Fibroblast of villous mesenchyme (primary cell): ENCODE results near the gene NHS. TPM values are rescaled to one million over a fixed set of nuclear protein-coding genes. Genes with fewer than 3 reads are reported as not detected.

Experiments
- DNase-seq: peaks from one replicate; pipeline ENCODE4 v3.0.0-alpha.2; 2010; ENCODE audit warnings: low read depth
- H3K4me3 ChIP-seq: 2 replicates; pipeline ENCODE4 v1.5.1; 2011; ENCODE audit warnings: low read depth, mild to moderate bottlenecking, low read length
- CTCF ChIP-seq: IDR thresholded peaks from 2 replicates; pipeline ENCODE4 v1.5.1; 2012; ENCODE audit warnings: low read depth, mild to moderate bottlenecking, low read length; ENCODE audit not compliant: insufficient read depth
- total RNA-seq: library from RNA; depleted of rRNA; stranded (reverse); fragments of >200 nt; gene quantifications from 2 replicates; pipeline ENCODE4 v1.2.3, GENCODE V29; 2012

Gene NHS
- total RNA-seq, 1 donor, result 5.2 TPM

DNA sequence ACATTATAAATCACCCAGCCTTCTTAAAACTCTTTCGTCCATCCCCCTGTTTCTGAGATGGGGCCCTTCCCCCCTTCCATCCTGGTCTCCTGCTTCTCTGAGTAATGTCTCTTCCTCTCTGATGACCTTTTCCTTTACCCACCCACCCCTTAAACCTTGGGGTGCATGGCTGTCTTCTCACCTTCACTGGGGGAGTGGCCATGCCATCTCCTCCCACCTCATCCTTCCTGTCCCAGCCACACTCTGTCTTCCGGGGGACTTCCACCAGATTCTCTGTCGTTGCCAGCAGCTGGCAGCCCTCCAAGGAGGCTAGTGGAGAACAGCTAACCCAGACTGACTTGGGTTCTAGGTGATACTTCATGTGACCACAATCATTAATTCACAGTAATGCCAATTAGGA, 279.1 kb downstream of the NHS start:
- no peak overlapping the region for H3K4me3 ChIP-seq
- no peak for DNase-seq
- TF ChIP-seq CTCF, result no peak

- peak; percentile 5 for DNase-seq
- no peak overlapping the region for H3K4me3 ChIP-seq
- no peak for TF ChIP-seq CTCF
Observed at GRCh38 chrX:17655211-17656034, 280.4 kb downstream of the NHS start.

DNA sequence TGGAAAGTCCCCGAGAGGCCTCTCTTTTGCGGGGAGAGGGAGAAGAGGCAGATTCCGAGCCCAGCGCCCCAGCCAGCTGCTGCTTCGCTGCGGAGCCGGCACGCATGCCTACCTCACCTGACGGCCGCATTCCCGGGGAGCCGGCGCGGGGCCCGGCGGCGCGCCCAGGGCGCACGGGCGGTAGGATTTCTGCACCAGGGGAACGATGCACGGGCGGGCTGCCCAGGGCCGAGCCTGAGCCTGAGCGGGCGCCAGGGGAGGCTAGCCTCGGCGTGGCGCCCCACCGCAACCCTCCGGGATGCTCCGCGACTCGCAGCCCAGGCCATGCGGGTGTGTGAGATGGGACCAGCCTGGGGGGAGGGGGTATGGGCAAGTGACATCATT, 281.0 kb downstream of the NHS start:
- no peak for DNase-seq
- no peak for TF ChIP-seq CTCF
- no peak overlapping the region for H3K4me3 ChIP-seq

- no peak for TF ChIP-seq CTCF
- no peak overlapping the region for H3K4me3 ChIP-seq
- no peak for DNase-seq
Observed at GRCh38 chrX:17656556-17656955, 281.6 kb downstream of the NHS start.

- DNase-seq, result no peak
- no peak for TF ChIP-seq CTCF
- H3K4me3 ChIP-seq, result no peak overlapping the region
Observed at GRCh38 chrX:17662391-17662790, 287.4 kb downstream of the NHS start.

DNA sequence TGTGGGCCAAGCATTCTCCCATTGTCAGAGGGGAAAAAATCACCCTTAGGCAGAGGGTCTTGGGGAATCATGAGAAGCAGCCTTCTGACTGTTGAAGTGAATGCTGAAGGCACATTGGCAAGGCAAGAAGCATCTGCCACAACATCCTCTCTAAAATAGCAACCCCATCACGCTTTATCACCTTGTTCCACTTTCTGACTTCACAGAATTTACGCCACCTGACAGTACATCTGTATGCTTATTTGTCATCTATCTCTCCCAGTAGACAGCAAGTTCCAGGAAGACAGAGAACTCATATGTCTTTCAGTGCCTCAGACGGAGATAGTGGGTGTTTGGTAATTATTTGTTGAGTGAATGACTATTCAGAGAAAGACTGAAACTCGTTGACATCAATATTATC, 293.9 kb downstream of the NHS start:
- no peak for DNase-seq
- no peak overlapping the region for H3K4me3 ChIP-seq
- TF ChIP-seq CTCF, result no peak

GRCh38 chrX:17669458-17669857, 294.5 kb downstream of the NHS start:
- H3K4me3 ChIP-seq, result no peak overlapping the region
- DNase-seq, result no peak
- TF ChIP-seq CTCF, result no peak
